ENCODE data around the gene SREK1IP1. TPM values are rescaled to one million over a fixed set of nuclear protein-coding genes. Genes with fewer than 3 reads are reported as not detected.
A peak's percentile ranks its signal among the peaks of the same experiment; 100 is the strongest.

SREK1IP1 gene
- total and polyA plus RNA-seq, 10 of the 15 experiments (the other 5 are each of a cell fraction or from before 2014, with no cell fraction given): 9.1 to 60.3 (median 26.9) TPM

DNA sequence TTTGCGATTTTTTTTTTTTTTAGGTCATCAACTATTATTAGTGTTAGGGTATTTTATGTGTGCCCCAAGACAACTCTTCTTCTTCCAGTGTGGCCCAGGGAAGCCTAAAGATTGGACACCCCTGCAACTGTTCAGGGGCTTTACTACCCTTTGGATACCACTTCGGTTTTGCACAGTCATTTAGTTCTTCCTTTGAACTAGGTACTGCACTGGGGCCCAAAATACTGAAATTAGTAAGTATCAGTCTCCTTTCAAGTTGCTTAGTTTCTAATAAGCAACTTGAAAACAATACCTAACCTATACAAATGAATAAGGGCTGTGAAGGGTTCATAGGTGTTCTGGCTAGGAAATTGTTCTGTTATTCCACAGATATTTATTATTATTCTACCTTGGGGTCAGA, 45.6 kb upstream of the SREK1IP1 start (continued):
- TF ChIP-seq FOS (IDR thresholded peaks at IDR 0.05; ENCODE audit: borderline replicate concordance, extremely low read depth, insufficient read length): no peak

DNA sequence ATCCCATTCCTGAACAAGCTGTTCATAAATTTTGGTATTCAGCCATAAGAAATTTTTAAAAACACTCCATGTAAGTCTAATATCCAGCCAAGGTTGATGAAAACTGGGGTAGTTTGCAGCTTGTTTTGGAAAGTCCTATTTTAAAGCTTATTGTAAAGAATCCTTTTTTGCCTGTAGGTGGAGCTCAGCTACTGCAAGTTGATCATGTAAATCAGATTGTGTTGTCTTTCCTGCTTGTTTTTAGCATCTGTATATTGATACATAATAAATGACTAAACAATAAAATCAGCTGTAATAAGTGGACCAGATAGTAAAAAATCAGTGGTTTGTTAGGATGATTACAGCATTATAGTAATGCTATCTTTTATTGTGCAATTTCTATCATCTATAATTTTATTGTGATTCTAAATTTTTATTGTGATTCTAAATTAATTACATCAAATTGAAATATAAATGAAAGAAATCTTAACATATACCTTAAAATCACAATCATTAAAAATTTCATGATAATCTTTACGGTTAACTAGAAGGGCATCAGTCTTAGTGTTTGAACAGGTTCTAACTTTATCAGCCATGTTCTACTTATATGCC, 42.7 kb upstream of the SREK1IP1 start:
- no peaks in the 10 kb centered on the region for H3K9me3 ChIP-seq (replicated peaks; ENCODE audit: control insufficient read depth, insufficient read depth, low read length)
- in situ Hi-C loops (cut with MboI): loop anchor here (5.0 kb wide), 1 partner anchor 671 kb away; the partner anchor contains the start of gene ADAMTS6
- POLR2A ChIA-PET: interaction anchor here (0.8 kb wide), 1 partner anchor 672 kb away, joined by 4 read pairs; no protein-coding TSS in a partner anchor
- H3K36me3 ChIP-seq (ENCODE audit: control insufficient read depth in 2 of 2, insufficient read depth in 2 of 2, low read length in 1 of 2): no peaks in the 10 kb centered on the region; a peak in 1 of 4 replicates
- no peaks in the 10 kb centered on the region for H4K20me1 ChIP-seq (ENCODE audit: control insufficient read depth, insufficient read depth)
- CTCF ChIA-PET: interaction anchor here (0.5 to 11.2 kb wide), 52 partner anchors 9 to 1394 kb away, joined by 3 to 192 read pairs (median 4); partner anchors contain the start of genes ADAMTS6, CENPK, PPWD1 and SREK1IP1
- no peak overlapping the region for H3K27ac ChIP-seq (ENCODE audit: control insufficient read depth, insufficient read depth)
- no peak overlapping the region for H3K9ac ChIP-seq (ENCODE audit: control insufficient read depth, insufficient read depth, low read length)
- 97% methylated on average over 1 of the region's 1 CpG for WGBS (ENCODE audit: insufficient coverage, insufficient replicate concordance, low lambda C conversion rate, missing lambda C conversion rate)
- BruUV-seq (replicated peaks): no TSS peak
- ATAC-seq (peak; percentile 69), DNase-seq (ENCODE audit: low read depth, low spot score) (peak; percentile 5), FAIRE-seq (peak; percentile 77)
- TF ChIP-seq EP300 (IDR thresholded peaks at IDR 0.05; ENCODE audit: borderline replicate concordance in 1 of 2, control insufficient read depth in 1 of 2, low read depth in 2 of 2, low read length in 2 of 2) (no peak), RAD21 (IDR thresholded peaks at IDR 0.05; ENCODE audit: insufficient read depth, low read depth, low read length) (peak; percentile 92), SMC3 (IDR thresholded peaks at IDR 0.05; ENCODE audit: borderline replicate concordance, low read length) (peak; percentile 59; the same call in 1 of the 2 replicates), ATF7 (IDR thresholded peaks at IDR 0.05; ENCODE audit: low read depth) (no peak)
- TF ChIP-seq, protein P1, sequence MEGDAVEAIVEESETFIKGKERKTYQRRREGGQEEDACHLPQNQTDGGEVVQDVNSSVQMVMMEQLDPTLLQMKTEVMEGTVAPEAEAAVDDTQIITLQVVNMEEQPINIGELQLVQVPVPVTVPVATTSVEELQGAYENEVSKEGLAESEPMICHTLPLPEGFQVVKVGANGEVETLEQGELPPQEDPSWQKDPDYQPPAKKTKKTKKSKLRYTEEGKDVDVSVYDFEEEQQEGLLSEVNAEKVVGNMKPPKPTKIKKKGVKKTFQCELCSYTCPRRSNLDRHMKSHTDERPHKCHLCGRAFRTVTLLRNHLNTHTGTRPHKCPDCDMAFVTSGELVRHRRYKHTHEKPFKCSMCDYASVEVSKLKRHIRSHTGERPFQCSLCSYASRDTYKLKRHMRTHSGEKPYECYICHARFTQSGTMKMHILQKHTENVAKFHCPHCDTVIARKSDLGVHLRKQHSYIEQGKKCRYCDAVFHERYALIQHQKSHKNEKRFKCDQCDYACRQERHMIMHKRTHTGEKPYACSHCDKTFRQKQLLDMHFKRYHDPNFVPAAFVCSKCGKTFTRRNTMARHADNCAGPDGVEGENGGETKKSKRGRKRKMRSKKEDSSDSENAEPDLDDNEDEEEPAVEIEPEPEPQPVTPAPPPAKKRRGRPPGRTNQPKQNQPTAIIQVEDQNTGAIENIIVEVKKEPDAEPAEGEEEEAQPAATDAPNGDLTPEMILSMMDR (IDR thresholded peaks at IDR 0.05 in 2 of 3, conservative IDR thresholded peaks at IDR 0.05 in 1 of 3; ENCODE audit: control insufficient read depth in 2 of 3, extremely low read depth in 1 of 3, insufficient read depth in 1 of 3, low read depth in 3 of 3, low read length in 3 of 3): peak; percentile 54 to 72 (median 56); a peak in 5 of 6 replicates
- intact Hi-C loops (cut with micrococcal nuclease; ENCODE audit: unreplicated experiment): loop anchor here (1.0 to 10.0 kb wide), 4 partner anchors 146 to 672 kb away; no protein-coding TSS in a partner anchor
- SMC1A ChIA-PET (ENCODE audit: uncharacterized antibody, unreplicated experiment): interaction anchor here (0.6 to 7.5 kb wide), 34 partner anchors 9 to 760 kb away, joined by 3 to 154 read pairs (median 4); partner anchors contain the start of genes ADAMTS6 and CENPK
- H3K4me2 ChIP-seq (ENCODE audit: control insufficient read depth, insufficient read depth): no peak overlapping the region
- RAD21 ChIA-PET (ENCODE audit: unreplicated experiment): interaction anchor here (0.6 to 5.9 kb wide), 29 partner anchors 9 to 1165 kb away, joined by 3 to 168 read pairs (median 3); partner anchors contain the start of genes ADAMTS6, CENPK and PPWD1
- H3K4me1 ChIP-seq (ENCODE audit: control insufficient read depth, insufficient read depth, low read length): peaks cover 12% of the 10 kb centered on the region
- no peak overlapping the region for H2AFZ ChIP-seq (ENCODE audit: control insufficient read depth, low read depth, low read length)
- H3K27me3 ChIP-seq (replicated peaks in 1 of 2; ENCODE audit: control insufficient read depth in 2 of 2, insufficient read depth in 2 of 2, low read length in 1 of 2): no peaks in the 10 kb centered on the region
- H3K79me2 ChIP-seq (ENCODE audit: control insufficient read depth, insufficient read depth, low read length): no peaks in the 10 kb centered on the region
- H3K4me3 ChIP-seq: no peak overlapping the region

Data from GM12878 (cell line).